Calu3 (cell line): ENCODE results near the gene SCAMP4. TPM values are rescaled to one million over a fixed set of nuclear protein-coding genes. Genes with fewer than 3 reads are reported as not detected.

Experiments used
- BruUV-seq: library from RNA; stranded (reverse); fragments of 400-500 nt; replicated peaks from 2 replicates; lab custom pipeline; 2021; lab: Mats Ljungman, UMichigan
- CTCF ChIA-PET: fragments of 300-600 bp; sonication (Branson Sonifier 250); formaldehyde crosslinking; loops from one replicate; lab custom pipeline; 2022; ENCODE audit warnings: antibody characterized with exemption; lab: Charles Lee
- DNase-seq: peaks from one replicate; pipeline ENCODE4 v3.0.0; 2022
- H3K27ac Mint-ChIP-seq: one replicate; pipeline ENCODE4 v1.8.0; 2022; ENCODE audit warnings: mixed read lengths; ENCODE audit not compliant: unreplicated experiment
- H3K27me3 Mint-ChIP-seq: one replicate; pipeline ENCODE4 v1.8.0; 2022; ENCODE audit warnings: mixed read lengths; ENCODE audit not compliant: unreplicated experiment
- H3K36me3 Mint-ChIP-seq: one replicate; pipeline ENCODE4 v1.8.0; 2022; ENCODE audit warnings: mild to moderate bottlenecking, moderate library complexity, mixed read lengths; ENCODE audit not compliant: insufficient read depth, unreplicated experiment
- H3K4me1 Mint-ChIP-seq: one replicate; pipeline ENCODE4 v1.8.0; 2022; ENCODE audit warnings: mild to moderate bottlenecking, low read depth, mixed read lengths; ENCODE audit not compliant: unreplicated experiment
- H3K4me3 Mint-ChIP-seq: one replicate; pipeline ENCODE4 v1.8.0; 2022; ENCODE audit warnings: mild to moderate bottlenecking, low read depth, moderate library complexity, mixed read lengths; ENCODE audit not compliant: unreplicated experiment
- H3K9me3 Mint-ChIP-seq: one replicate; pipeline ENCODE4 v1.8.0; 2022; ENCODE audit warnings: low read depth, mixed read lengths; ENCODE audit not compliant: unreplicated experiment
- CTCF ChIP-seq: fragments of 200-600 bp; IDR thresholded peaks from one replicate; pipeline ENCODE4 v1.8.0; 2022; ENCODE audit warnings: antibody characterized with exemption; ENCODE audit not compliant: unreplicated experiment
- intact Hi-C: fragments of 100-400 bp; cut with micrococcal nuclease; formaldehyde crosslinking; loops from one replicate; pipeline ENCODE4 v1.10.0; 2022; ENCODE audit not compliant: unreplicated experiment
- total RNA-seq: library from RNA; stranded (reverse); gene quantifications from 2 replicates; pipeline ENCODE4 v1.2.3, GENCODE V29; 2022

SCAMP4 gene
- total RNA-seq, 1 experiment from 2014 or later: 64.2 TPM

- Mint-ChIP-seq H3K4me3 (peak overlapping the region; percentile 70), H3K4me1 (no peaks in the 10 kb centered on the region), H3K36me3 (peaks cover 46% of the 10 kb centered on the region), H3K9me3 (no peaks in the 10 kb centered on the region), H3K27me3 (no peaks in the 10 kb centered on the region), H3K27ac (no peak overlapping the region)
- no peak for DNase-seq
- intact Hi-C loops: no loop called here
- CTCF ChIA-PET: interaction anchor here (0.6 to 1.2 kb wide), 2 partner anchors 9 to 39 kb away, joined by 10 to 11 read pairs; no protein-coding TSS in a partner anchor
- no peak for TF ChIP-seq CTCF
- no TSS peak for BruUV-seq
Measured at GRCh38 chr19:1865172-1866010, 39.8 kb upstream of the SCAMP4 start.

GRCh38 chr19:1866693-1867348, 38.4 kb upstream of the SCAMP4 start:
- intact Hi-C loops: no loop called here
- no peak for DNase-seq
- Mint-ChIP-seq H3K4me1 (no peaks in the 10 kb centered on the region), H3K27ac (no peak overlapping the region), H3K4me3 (no peak overlapping the region), H3K27me3 (no peaks in the 10 kb centered on the region), H3K36me3 (peaks cover 34% of the 10 kb centered on the region), H3K9me3 (no peaks in the 10 kb centered on the region)
- no peak for TF ChIP-seq CTCF
- CTCF ChIA-PET: interaction anchor here (0.7 to 0.8 kb wide), 2 partner anchors 29 to 506 kb away, joined by 4 to 8 read pairs; no protein-coding TSS in a partner anchor
- no TSS peak for BruUV-seq

- Mint-ChIP-seq H3K36me3 (peaks cover 29% of the 10 kb centered on the region), H3K27ac (no peak overlapping the region), H3K4me1 (no peaks in the 10 kb centered on the region), H3K27me3 (no peaks in the 10 kb centered on the region), H3K9me3 (no peaks in the 10 kb centered on the region), H3K4me3 (no peak overlapping the region)
- CTCF ChIA-PET: interaction anchor here (0.8 kb wide), 1 partner anchor 29 kb away, joined by 4 read pairs; no protein-coding TSS in a partner anchor
- TF ChIP-seq CTCF: no peak
- DNase-seq: no peak
- intact Hi-C loops: no loop called here
- no TSS peak for BruUV-seq
Measured at GRCh38 chr19:1867349-1867724, 37.9 kb upstream of the SCAMP4 start.

- no peak for TF ChIP-seq CTCF
- Mint-ChIP-seq H3K27ac (no peak overlapping the region), H3K36me3 (peaks cover 19% of the 10 kb centered on the region), H3K27me3 (no peaks in the 10 kb centered on the region), H3K9me3 (no peaks in the 10 kb centered on the region), H3K4me3 (no peak overlapping the region), H3K4me1 (peaks cover 3% of the 10 kb centered on the region)
- DNase-seq: no peak
- no TSS peak for BruUV-seq
- intact Hi-C loops: no loop called here
- CTCF ChIA-PET: no interaction called here
Measured at GRCh38 chr19:1868971-1869370, 36.2 kb upstream of the SCAMP4 start.
